H1 (cell line): Measurements from ENCODE around the gene RNF208. TPM values are rescaled to one million over a fixed set of nuclear protein-coding genes. Genes with fewer than 3 reads are reported as not detected.
A peak's percentile ranks its signal among the peaks of the same experiment; 100 is the strongest.

Experiments
- CTCF ChIA-PET: fragments of 300-600 bp; sonication (Branson Sonifier 250); formaldehyde crosslinking; loops from one replicate; lab custom pipeline; 2021; ENCODE audit not compliant: partially characterized antibody; lab: Charles Lee
- POLR2A ChIA-PET: fragments of 300-600 bp; sonication (Branson Sonifier 250); formaldehyde crosslinking; loops from one replicate; lab custom pipeline; 2021; ENCODE audit warnings: inconsistent platforms; ENCODE audit not compliant: partially characterized antibody; lab: Charles Lee
- DNase-seq, 2 experiments: peaks; one replicate each; pipeline versions ENCODE4 v3.0.0 to v3.0.0-alpha.2; 2010 to 2022; ENCODE audit warnings: low spot score in 2 of 2, low read depth in 1 of 2, mixed read lengths in 1 of 2
- FAIRE-seq: peaks from 2 replicates; lab custom pipeline; 2011; peaks lifted over from hg19 to GRCh38; lab: Jason Lieb, UNC
- H2AFZ ChIP-seq: 2 replicates; pipeline ENCODE4 v1.8.1; 2012; ENCODE audit warnings: low read length, inconsistent platforms
- H2AK5ac ChIP-seq: 2 replicates; pipeline ENCODE4 v1.6.1; 2013; ENCODE audit warnings: low read depth, low read length
- H2BK120ac ChIP-seq: replicated peaks from 2 replicates; pipeline ENCODE3; 2013; ENCODE audit warnings: low read depth, low read length, inconsistent platforms
- H2BK12ac ChIP-seq: 2 replicates; pipeline ENCODE4 v1.6.1; 2013; ENCODE audit warnings: low read depth, low read length
- H2BK15ac ChIP-seq: 2 replicates; pipeline ENCODE4 v1.6.1; 2013; ENCODE audit warnings: low read length
- H2BK20ac ChIP-seq: 2 replicates; pipeline ENCODE4 v1.6.1; 2013; ENCODE audit warnings: low read length
- H2BK5ac ChIP-seq: 2 replicates; pipeline ENCODE4 v1.6.1; 2013; ENCODE audit warnings: low read depth, low read length
- H3K14ac ChIP-seq: 2 replicates; pipeline ENCODE4 v1.6.1; 2013; ENCODE audit warnings: inconsistent platforms; ENCODE audit not compliant: insufficient read length
- H3K18ac ChIP-seq: 2 replicates; pipeline ENCODE4 v1.6.1; 2013; ENCODE audit warnings: low read length; ENCODE audit errors: extremely low read depth
- H3K23ac ChIP-seq: 2 replicates; pipeline ENCODE4 v1.6.1; 2013; ENCODE audit warnings: inconsistent platforms; ENCODE audit not compliant: insufficient read length
- H3K23me2 ChIP-seq: 2 replicates; pipeline ENCODE4 v1.6.1; 2013; ENCODE audit warnings: low read depth, low read length
- H3K27ac ChIP-seq: 2 replicates; pipeline ENCODE4 v1.6.1; 2011; ENCODE audit warnings: low read depth, low read length, inconsistent platforms
- H3K27me3 ChIP-seq, 4 experiments: replicated peaks in 1 of 4; 1 replicate in 1 of 4; 2 replicates in 3 of 4; pipeline versions ENCODE4 v1.6.1 to v1.8.1; 2011 to 2013; ENCODE audit warnings: low read length in 3 of 4, mild to moderate bottlenecking in 3 of 4, inconsistent platforms in 2 of 4, mixed read lengths in 2 of 4, moderate library complexity in 1 of 4; ENCODE audit not compliant: control insufficient read depth in 3 of 4, insufficient read depth in 3 of 4; ENCODE audit errors: extremely low read depth in 1 of 4
- H3K36me3 ChIP-seq, 4 experiments: 2 replicates each; pipeline versions ENCODE4 v1.6.1 to v1.8.1; 2011 to 2013; ENCODE audit warnings: mild to moderate bottlenecking in 4 of 4, low read length in 3 of 4, moderate library complexity in 2 of 4, control low read depth in 1 of 4, inconsistent platforms in 1 of 4; ENCODE audit not compliant: insufficient read depth in 4 of 4, control insufficient read depth in 2 of 4
- H3K4ac ChIP-seq: replicated peaks from 2 replicates; pipeline ENCODE3; 2013; ENCODE audit warnings: low read length, low read depth, mixed read lengths, inconsistent platforms; ENCODE audit not compliant: insufficient read length
- H3K4me1 ChIP-seq, 4 experiments: replicated peaks in 1 of 4; 1 replicate in 1 of 4; 2 replicates in 3 of 4; pipeline versions ENCODE4 v1.6.1 to v1.8.1; 2011 to 2013; ENCODE audit warnings: low read length in 3 of 4, inconsistent platforms in 2 of 4, mixed read lengths in 1 of 4; ENCODE audit not compliant: insufficient read depth in 4 of 4, control insufficient read depth in 3 of 4
- H3K4me2 ChIP-seq, 2 experiments: 2 replicates each; pipeline versions ENCODE4 v1.6.1 to v1.8.1; 2011 to 2013; ENCODE audit warnings: low read depth in 2 of 2, low read length in 2 of 2, control low read depth in 1 of 2, inconsistent platforms in 1 of 2, mild to moderate bottlenecking in 1 of 2; ENCODE audit not compliant: insufficient read depth in 1 of 2
- H3K4me3 ChIP-seq, 4 experiments: fragments of 200-600, 300-600 bp in 1 of 4; sonication (generic), shearing (Covaris generic), sonication (Bioruptor Twin) in 1 of 4; 2 replicates each; pipeline versions ENCODE4 v1.5.1 to v1.8.1; 2011 to 2016; ENCODE audit warnings: low read length in 4 of 4, low read depth in 3 of 4, control low read depth in 2 of 4, inconsistent platforms in 2 of 4, mild to moderate bottlenecking in 2 of 4, mixed read lengths in 1 of 4, moderate library complexity in 1 of 4; ENCODE audit not compliant: insufficient read depth in 2 of 4; ENCODE audit errors: extremely low read depth in 1 of 4
- H3K56ac ChIP-seq: replicated peaks from 2 replicates; pipeline ENCODE3; 2013; ENCODE audit warnings: low read depth, mild to moderate bottlenecking, mixed read lengths, low read length, inconsistent platforms; ENCODE audit not compliant: insufficient read length
- H3K79me1 ChIP-seq: 2 replicates; pipeline ENCODE4 v1.6.1; 2013; ENCODE audit warnings: low read depth, low read length, control low read depth
- H3K79me2 ChIP-seq, 2 experiments: 2 replicates each; pipeline versions ENCODE4 v1.6.1 to v1.8.1; 2012 to 2013; ENCODE audit warnings: low read length in 2 of 2, mild to moderate bottlenecking in 2 of 2, inconsistent platforms in 1 of 2; ENCODE audit not compliant: insufficient read depth in 2 of 2, control insufficient read depth in 1 of 2
- H3K9ac ChIP-seq, 4 experiments: replicated peaks in 1 of 4; 1 replicate in 1 of 4; 2 replicates in 3 of 4; pipeline versions ENCODE4 v1.6.1 to v1.8.1; 2011 to 2013; ENCODE audit warnings: low read depth in 3 of 4, low read length in 3 of 4, control low read depth in 2 of 4, mild to moderate bottlenecking in 2 of 4, moderate library complexity in 2 of 4, inconsistent platforms in 1 of 4; ENCODE audit errors: extremely low read depth in 1 of 4
- H3K9me3 ChIP-seq, 2 experiments: 2 replicates each; pipeline versions ENCODE4 v1.6.1 to v1.8.1; 2012 to 2013; ENCODE audit warnings: mild to moderate bottlenecking in 2 of 2, moderate library complexity in 2 of 2, control low read depth in 1 of 2, inconsistent platforms in 1 of 2, low read depth in 1 of 2, low read length in 1 of 2, mixed read lengths in 1 of 2; ENCODE audit not compliant: insufficient read depth in 2 of 2
- H4K20me1 ChIP-seq, 2 experiments: replicated peaks in 1 of 2; 2 replicates each; pipeline versions ENCODE3 to v1.8.1; 2011 to 2013; ENCODE audit warnings: inconsistent platforms in 2 of 2, low read length in 2 of 2, mild to moderate bottlenecking in 1 of 2; ENCODE audit not compliant: insufficient read depth in 2 of 2, control insufficient read depth in 1 of 2
- H4K5ac ChIP-seq: 2 replicates; pipeline ENCODE4 v1.6.1; 2013; ENCODE audit warnings: low read length, low read depth, mixed read lengths, inconsistent platforms; ENCODE audit not compliant: insufficient read length
- H4K8ac ChIP-seq: 2 replicates; pipeline ENCODE4 v1.8.0; 2013; ENCODE audit warnings: mild to moderate bottlenecking, moderate library complexity, low read length, inconsistent platforms; ENCODE audit not compliant: insufficient read depth; ENCODE audit errors: extremely low read depth
- H4K91ac ChIP-seq: replicated peaks from 2 replicates; pipeline ENCODE3; 2013; ENCODE audit warnings: low read length, mixed read lengths, inconsistent platforms; ENCODE audit not compliant: insufficient read length
- ASH2L ChIP-seq: fragments of 200-600, 300-600 bp; sonication (generic); IDR thresholded peaks from one replicate; pipeline ENCODE4 v1.7.1; 2017; ENCODE audit warnings: low read length
- POU5F1 ChIP-seq: IDR thresholded peaks from 2 replicates; pipeline ENCODE4 v1.6.1; 2011; ENCODE audit warnings: low read depth, mild to moderate bottlenecking, low read length, moderate library complexity
- WGBS, 2 experiments: shearing (Covaris generic) in 1 of 2; methylation state at CpG; one replicate each; pipeline versions ENCODE4 v1.1.6 to v1.1.7; 2013 to 2015; ENCODE audit warnings: low lambda C conversion rate in 2 of 2, mixed read lengths in 2 of 2, inconsistent platforms in 1 of 2, low coverage in 1 of 2, missing lambda C conversion rate in 1 of 2; ENCODE audit not compliant: insufficient replicate concordance in 2 of 2, insufficient coverage in 1 of 2, insufficient read length in 1 of 2; ENCODE audit errors: extremely low coverage in 1 of 2, missing lambda C conversion rate in 1 of 2; 5-methylcytosine and 5-hydroxymethylcytosine counted together
- polyA plus RNA-seq, 7 experiments: library from polyadenylated mRNA; depleted of rRNA in 3 of 7; stranded (reverse) in 5 of 7; unstranded in 2 of 7; fragments of >200 nt in 5 of 7; fragments of 200-250 nt in 2 of 7; gene quantifications; 1 replicate in 5 of 7; 2 replicates in 1 of 7; 4 replicates in 1 of 7; pipeline versions ENCODE4 v1.2.1 to v1.2.3, GENCODE V29; 2011 to 2013; ENCODE audit warnings: missing spikeins in 2 of 7, mixed read lengths in 2 of 7
- total RNA-seq: library from RNA; stranded (reverse); fragmentation: NEBNext Ultra II Directional; extraction: Animal tissue kit (Norgen Biotek cat#: 25700); gene quantifications from 2 replicates; pipeline ENCODE4 v1.2.1, GENCODE V29; 2021

RNF208 gene
- total and polyA plus RNA-seq, 2 of the 8 experiments (the other 6 are each of a cell fraction or from before 2014, with no cell fraction given) = 2.7 to 7.7 TPM

DNA sequence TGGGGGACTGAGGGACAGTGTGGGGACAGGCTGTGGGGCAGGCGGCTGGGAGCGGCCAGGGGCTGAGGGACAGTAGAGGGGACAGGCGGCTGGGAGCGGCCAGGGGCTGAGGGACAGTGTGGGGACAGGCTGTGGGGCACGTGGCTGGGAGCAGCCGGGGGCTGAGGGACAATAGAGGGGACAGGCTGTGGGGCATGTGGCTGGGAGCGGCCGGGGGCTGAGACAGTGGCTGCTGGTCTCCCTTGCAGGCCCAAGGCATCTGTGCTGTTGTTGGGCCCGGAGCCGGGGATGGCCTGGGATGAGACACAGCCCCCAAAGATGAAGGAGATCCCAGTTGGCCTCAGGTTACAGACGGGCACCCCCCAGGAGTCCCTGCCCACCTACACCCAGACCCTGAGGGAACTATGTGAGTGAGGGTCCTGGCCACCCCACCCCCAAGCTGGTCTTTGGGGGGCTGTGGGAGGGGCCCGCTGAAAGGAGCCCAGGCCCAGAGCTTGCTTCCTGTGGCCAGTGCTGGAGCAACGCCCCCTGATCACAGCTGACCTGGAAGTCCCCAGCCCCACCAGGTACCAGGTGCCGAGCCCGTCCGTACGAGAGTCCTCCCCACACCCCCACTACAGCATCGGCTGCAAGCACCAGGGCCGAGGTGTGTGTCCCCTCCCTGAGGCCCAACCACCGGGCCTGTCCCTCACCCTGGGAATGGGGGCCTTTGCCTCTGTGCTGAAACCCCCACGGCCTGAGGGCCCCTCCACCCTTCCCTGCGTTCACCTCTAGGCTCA, 29.6 kb upstream of the RNF208 start:
- WGBS, 2 experiments = 94% methylated on average over 17 of the region's 22 CpGs; no CpG with 5 or more reads in 1 of the 2 experiments
- peaks cover 0 to 4% of the 10 kb centered on the region in 2 experiments for H4K20me1 ChIP-seq
- H4K5ac ChIP-seq = no peak overlapping the region
- peaks cover 0 to 7% (median 0%) of the 10 kb centered on the region in 4 experiments; a peak in 3 of 7 replicates for H3K27me3 ChIP-seq
- H2AK5ac ChIP-seq = 0 out of 2 replicates have a peak overlapping the region, but pooled peaks have one; percentile 83
- POLR2A ChIA-PET = interaction anchor here (47.8 to 69.9 kb wide), 2 partner anchors 5 to 17 kb away, joined by 1462 read pairs; partner anchors contain the start of genes CYSRT1, NDOR1, NELFB and RNF208
- H3K56ac ChIP-seq = no peak overlapping the region
- H3K4ac ChIP-seq = peak overlapping the region; percentile 85
- CTCF ChIA-PET = interaction anchor here (0.7 to 1.3 kb wide), 6 partner anchors 9 to 57 kb away, joined by 3 to 4 read pairs (median 3); partner anchors contain the start of gene TOR4A
- H3K9me3 ChIP-seq = no peaks in the 10 kb centered on the region
- H2BK12ac ChIP-seq = no peak overlapping the region
- peaks cover 0 to 21% (median 16%) of the 10 kb centered on the region in 4 experiments; a peak in 5 of 7 replicates for H3K4me1 ChIP-seq
- peak overlapping the region; percentile 74; the same call in 1 of the 2 replicates for H4K8ac ChIP-seq
- peaks cover 0 to 11% of the 10 kb centered on the region in 2 experiments; a peak in 2 of 4 replicates for H3K79me2 ChIP-seq
- H3K36me3 ChIP-seq = peaks cover 0 to 5% (median under 1%) of the 10 kb centered on the region in 4 experiments; a peak in 1 of 8 replicates
- no peak overlapping the region for H2AFZ ChIP-seq
- H3K27ac ChIP-seq = no peak overlapping the region
- H3K9ac ChIP-seq = no peak overlapping the region
- H2BK120ac ChIP-seq = no peak overlapping the region
- no peak overlapping the region for H2BK20ac ChIP-seq
- no peak overlapping the region for H4K91ac ChIP-seq
- no peak for DNase-seq
- no peak for TF ChIP-seq ASH2L
- TF ChIP-seq POU5F1 = no peak
- TF ChIP-seq, all 59 proteins: peak for 0
- Histone ChIP-seq H3K18ac (no peak overlapping the region), H2BK5ac (0 out of 2 replicates have a peak overlapping the region, but pooled peaks have one; percentile 44), H3K4me2 (0 out of 4 replicates have a peak overlapping the region, but pooled peaks of 1 of the 2 experiments have one; percentile 28), H3K23ac (no peak overlapping the region), H3K23me2 (peaks cover 14% of the 10 kb centered on the region; the same call in 1 of the 2 replicates), H3K14ac (no peak overlapping the region), H2BK15ac (no peak overlapping the region; the same call in 1 of the 2 replicates), H3K4me3 (no peak overlapping the region), H3K79me1 (peaks cover 8% of the 10 kb centered on the region)
- no peak for FAIRE-seq
